ENCODE measurements around the gene PMFBP1. TPM values are rescaled to one million over a fixed set of nuclear protein-coding genes. Genes with fewer than 3 reads are reported as not detected.

The PMFBP1 gene
- total RNA-seq, 1 donor from 2014 or later = not detected

- ATAC-seq = no peak
- no peak for DNase-seq
- intact Hi-C loops (cut with micrococcal nuclease) = no loop called here
These were observed 61.0 kb downstream of the PMFBP1 start for GRCh38 chr16:72110662-72111615.

- no peak for ATAC-seq
- intact Hi-C loops (cut with micrococcal nuclease) = no loop called here
- no peak for DNase-seq
These were observed 61.9 kb downstream of the PMFBP1 start for GRCh38 chr16:72109966-72110530.

GRCh38 chr16:72109300-72109699 lies 62.7 kb downstream of the PMFBP1 start:
- ATAC-seq (no peak), DNase-seq (no peak)
- intact Hi-C loops (cut with micrococcal nuclease) = no loop called here

GRCh38 chr16:72108353-72109102 lies 63.4 kb downstream of the PMFBP1 start:
- ATAC-seq (no peak), DNase-seq (no peak)
- intact Hi-C loops (cut with micrococcal nuclease) = no loop called here

- no peak for ATAC-seq
- no peak for DNase-seq
- intact Hi-C loops (cut with micrococcal nuclease) = no loop called here
These were observed 64.6 kb downstream of the PMFBP1 start for GRCh38 chr16:72107371-72107770.

- intact Hi-C loops (cut with micrococcal nuclease) = no loop called here
- ATAC-seq (no peak), DNase-seq (no peak)
These were observed 66.0 kb downstream of the PMFBP1 start for GRCh38 chr16:72105978-72106377.

GRCh38 chr16:72104905-72105304 lies 67.0 kb downstream of the PMFBP1 start:
- intact Hi-C loops (cut with micrococcal nuclease) = no loop called here

GRCh38 chr16:72101195-72101594 lies 70.8 kb downstream of the PMFBP1 start:
- no peak for DNase-seq
- ATAC-seq = no peak
- intact Hi-C loops (cut with micrococcal nuclease) = no loop called here

More at GRCh38 chr16:72104905-72105304, 67.0 kb downstream of the PMFBP1 start:
- ATAC-seq = no peak
- no peak for DNase-seq

- ATAC-seq (peak; percentile 87), DNase-seq (no peak)
- intact Hi-C loops (cut with micrococcal nuclease) = loop anchor here (2.0 kb wide), 1 partner anchor 33 kb away; no protein-coding TSS in a partner anchor
These were observed 72.6 kb downstream of the PMFBP1 start for GRCh38 chr16:72099377-72099818.

- DNase-seq = no peak
- ATAC-seq = no peak
- intact Hi-C loops (cut with micrococcal nuclease) = loop anchor here (2.0 kb wide), 1 partner anchor 32 kb away; no protein-coding TSS in a partner anchor
These were observed 73.0 kb downstream of the PMFBP1 start for GRCh38 chr16:72098936-72099335.

- ATAC-seq (no peak), DNase-seq (no peak)
- intact Hi-C loops (cut with micrococcal nuclease) = no loop called here
These were observed 77.7 kb downstream of the PMFBP1 start for GRCh38 chr16:72094266-72094610.

- ATAC-seq (peak; percentile 99), DNase-seq (peak; percentile 93)
- intact Hi-C loops (cut with micrococcal nuclease) = no loop called here
These were observed 78.3 kb downstream of the PMFBP1 start, which contains the start of the genes DHX38 and TXNL4B for GRCh38 chr16:72093448-72094265. Gene DHX38 (plus strand): TSS chr16:72093847. CDS start chr16:72096158, 2,311 bp downstream. Gene TXNL4B (minus strand): TSS chr16:72093620. CDS start chr16:72090749, 2,871 bp downstream.

GRCh38 chr16:72092832-72093447 lies 79.0 kb downstream of the PMFBP1 start:
- no peak for DNase-seq
- intact Hi-C loops (cut with micrococcal nuclease) = no loop called here

GRCh38 chr16:72091217-72091616 lies 80.7 kb downstream of the PMFBP1 start:
- intact Hi-C loops (cut with micrococcal nuclease) = no loop called here
- DNase-seq = no peak
- no peak for ATAC-seq

More at GRCh38 chr16:72092832-72093447, 79.0 kb downstream of the PMFBP1 start:
- ATAC-seq = peak; percentile 52

- ATAC-seq = peak; percentile 97
- intact Hi-C loops (cut with micrococcal nuclease) = no loop called here
- peak; percentile 81 for DNase-seq
These were observed 87.0 kb downstream of the PMFBP1 start for GRCh38 chr16:72085002-72085401.

GRCh38 chr16:72084445-72084844 lies 87.5 kb downstream of the PMFBP1 start:
- intact Hi-C loops (cut with micrococcal nuclease) = no loop called here
- DNase-seq (no peak), ATAC-seq (no peak)

- no peak for DNase-seq
- no peak for ATAC-seq
- intact Hi-C loops (cut with micrococcal nuclease) = no loop called here
These were observed 88.1 kb downstream of the PMFBP1 start for GRCh38 chr16:72083778-72084404.

All from left ventricle myocardium superior (tissue), 1 donor.